Uterus (tissue), 2 donors: ENCODE data around the gene DEXI.
"Not testable (repeated sequence)": the region's sequence is repeated elsewhere in the genome, so short reads cannot be mapped to it uniquely, and the experiment has no call there.

Experiments
- CTCF ChIP-seq, 4 experiments: fragments of 200-600 bp in 2 of 4; fragments of 450-650 bp in 2 of 4; sonication (generic) in 2 of 4; IDR thresholded peaks; one replicate each; pipeline ENCODE4 v1.5.1; 2016 to 2019; ENCODE audit warnings: antibody characterized with exemption in 4 of 4, mild to moderate bottlenecking in 2 of 4, moderate library complexity in 1 of 4
- POLR2A ChIP-seq, 2 donors: fragments of 450-650 bp; IDR thresholded peaks; one replicate each; pipeline ENCODE4 v1.6.1; 2016; ENCODE audit warnings: antibody characterized with exemption in 2 of 2, mild to moderate bottlenecking in 1 of 2, moderate library complexity in 1 of 2

GRCh38 chr16:10929097-10929496 lies 13.2 kb downstream of the DEXI start:
- not testable (repeated sequence) for TF ChIP-seq CTCF, POLR2A (IDR thresholded peaks at IDR 0.05)
